ENCODE measurements around the gene RSPH6A.

Gene RSPH6A

GRCh38 chr19:45779231-45780145 is 35.6 kb downstream of the RSPH6A start:
- peak; percentile 57 for DNase-seq

- no peak for DNase-seq
These were observed 37.0 kb downstream of the RSPH6A start for GRCh38 chr19:45778010-45778661.

GRCh38 chr19:45777395-45777961 is 37.6 kb downstream of the RSPH6A start:
- no peak for DNase-seq

- no peak for DNase-seq
These were observed 40.3 kb downstream of the RSPH6A start for GRCh38 chr19:45774765-45775164.

GRCh38 chr19:45773384-45773783 is 41.7 kb downstream of the RSPH6A start:
- no peak for DNase-seq

- DNase-seq, result no peak
These were observed 42.2 kb downstream of the RSPH6A start for GRCh38 chr19:45772912-45773311.

- DNase-seq, result no peak
These were observed 42.8 kb downstream of the RSPH6A start for GRCh38 chr19:45772130-45772840.

GRCh38 chr19:45771311-45771933 is 43.7 kb downstream of the RSPH6A start:
- no peak for DNase-seq

GRCh38 chr19:45770192-45771101 is 44.7 kb downstream of the RSPH6A start:
- peak; percentile 86 for DNase-seq

- peak; percentile 71 for DNase-seq
These were observed 45.3 kb downstream of the RSPH6A start for GRCh38 chr19:45769821-45770191.

GRCh38 chr19:45768984-45769782 is 45.9 kb downstream of the RSPH6A start, which contains the start of gene SIX5:
TSS of gene SIX5 (minus strand) at chr19:45769252. CDS start at chr19:45768844, 408 bp downstream.
- peak; percentile 89 for DNase-seq

- DNase-seq, result peak; percentile 27
These were observed 46.5 kb downstream of the RSPH6A start for GRCh38 chr19:45768655-45768983.

- no peak for DNase-seq
These were observed 47.0 kb downstream of the RSPH6A start for GRCh38 chr19:45767881-45768654.

GRCh38 chr19:45767410-45767880 is 47.7 kb downstream of the RSPH6A start:
- DNase-seq, result no peak

GRCh38 chr19:45766869-45767346 is 48.2 kb downstream of the RSPH6A start:
- no peak for DNase-seq

- no peak for DNase-seq
These were observed 48.7 kb downstream of the RSPH6A start for GRCh38 chr19:45766296-45766868.

GRCh38 chr19:45765702-45766295 is 49.3 kb downstream of the RSPH6A start:
- no peak for DNase-seq

- no peak for DNase-seq
These were observed 50.0 kb downstream of the RSPH6A start for GRCh38 chr19:45764945-45765701.

All from central memory CD4-positive, alpha-beta T cell (primary cell).